HG03457 (cell line): ENCODE data around the gene THAP5.

Source experiments
- ATAC-seq: cut with Tn5 transposase; IDR thresholded peaks from one replicate; pipeline ENCODE4 v1.9.1; 2021; ENCODE audit warnings: moderate number of reproducible peaks; ENCODE audit not compliant: unreplicated experiment

The THAP5 gene, protein sequence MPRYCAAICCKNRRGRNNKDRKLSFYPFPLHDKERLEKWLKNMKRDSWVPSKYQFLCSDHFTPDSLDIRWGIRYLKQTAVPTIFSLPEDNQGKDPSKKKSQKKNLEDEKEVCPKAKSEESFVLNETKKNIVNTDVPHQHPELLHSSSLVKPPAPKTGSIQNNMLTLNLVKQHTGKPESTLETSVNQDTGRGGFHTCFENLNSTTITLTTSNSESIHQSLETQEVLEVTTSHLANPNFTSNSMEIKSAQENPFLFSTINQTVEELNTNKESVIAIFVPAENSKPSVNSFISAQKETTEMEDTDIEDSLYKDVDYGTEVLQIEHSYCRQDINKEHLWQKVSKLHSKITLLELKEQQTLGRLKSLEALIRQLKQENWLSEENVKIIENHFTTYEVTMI

DNA sequence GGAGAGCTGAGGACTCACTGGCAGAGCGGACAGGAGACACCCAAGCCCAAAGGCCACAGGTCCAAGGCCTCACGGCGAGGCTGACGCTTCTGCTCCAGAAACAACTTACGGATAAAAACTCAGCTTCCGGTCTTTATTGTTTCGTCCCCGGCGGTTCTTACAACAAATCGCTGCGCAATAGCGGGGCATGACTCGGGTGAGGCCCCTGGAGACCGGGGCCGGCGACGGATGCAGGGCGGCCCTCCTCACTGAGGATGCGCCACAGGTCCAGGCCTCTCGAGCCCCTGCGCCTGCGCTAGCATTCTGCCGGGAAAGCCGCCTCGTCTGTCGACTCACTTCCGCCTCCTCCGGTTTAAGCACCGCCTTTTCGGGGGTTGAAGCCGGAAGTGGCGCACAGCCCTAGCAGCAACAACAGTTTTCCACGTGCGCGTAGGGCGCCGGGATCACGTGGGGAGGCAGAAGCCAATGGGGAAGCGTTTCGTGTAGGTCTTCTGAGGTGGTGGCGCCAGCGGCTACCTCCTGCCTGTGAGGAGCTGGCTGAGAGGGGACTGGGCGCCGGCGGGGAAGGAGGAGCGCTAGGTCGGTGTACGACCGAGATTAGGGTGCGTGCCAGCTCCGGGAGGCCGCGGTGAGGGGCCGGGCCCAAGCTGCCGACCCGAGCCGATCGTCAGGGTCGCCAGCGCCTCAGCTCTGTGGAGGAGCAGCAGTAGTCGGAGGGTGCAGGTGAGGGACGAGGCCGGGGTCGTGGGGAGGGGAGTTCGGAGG, at the start of gene THAP5, which contains the start of gene DNAJB9:
Gene THAP5, minus strand, starts transcription at position 326 of the 765 bp plus-strand sequence. Its CDS starts 137 bp downstream, at position 189.
Gene DNAJB9, plus strand, starts transcription at position 494 of the 765 bp plus-strand sequence. CDS start 1,853 bp downstream, outside the sequence.
- ATAC-seq: peak; percentile 98

DNA sequence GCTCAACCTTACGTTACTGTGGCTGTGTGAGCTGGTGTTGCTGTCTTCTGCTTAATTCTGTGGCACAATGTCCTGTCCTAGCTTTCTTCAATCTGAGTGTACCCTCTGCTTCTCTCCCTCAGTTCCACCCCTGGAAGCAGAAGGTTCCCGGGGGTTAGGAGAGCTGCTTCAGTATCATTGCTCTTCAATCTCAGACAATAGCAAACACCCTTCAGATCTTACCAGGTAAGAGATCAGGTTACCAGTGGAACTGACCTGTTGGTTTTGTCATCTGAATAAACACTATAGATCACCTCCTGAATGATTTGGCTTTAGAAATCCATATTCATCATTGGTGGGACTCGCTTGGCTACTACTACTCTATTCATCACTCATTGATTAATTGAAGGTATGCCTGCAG, 48.5 kb upstream of the THAP5 start:
- no peak for ATAC-seq

DNA sequence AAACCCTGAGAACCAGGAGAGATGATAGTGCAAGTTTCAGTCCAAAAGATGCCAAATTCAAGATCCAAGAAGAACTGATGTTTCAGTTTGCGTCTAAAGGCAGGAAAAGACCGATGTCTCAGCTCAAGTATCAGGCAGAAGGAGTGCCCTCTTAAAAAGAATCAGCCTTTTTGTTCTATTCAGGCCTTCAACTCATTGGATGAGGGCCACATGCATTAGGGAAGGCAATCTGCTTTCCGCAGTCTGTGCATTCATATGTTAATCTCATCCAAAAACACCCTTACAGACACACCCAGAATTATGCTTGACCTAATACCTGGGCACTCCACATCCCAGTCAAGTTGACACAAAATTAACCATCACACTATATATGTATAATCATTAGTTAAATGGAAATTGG, 45.4 kb upstream of the THAP5 start:
- no peak for ATAC-seq

DNA sequence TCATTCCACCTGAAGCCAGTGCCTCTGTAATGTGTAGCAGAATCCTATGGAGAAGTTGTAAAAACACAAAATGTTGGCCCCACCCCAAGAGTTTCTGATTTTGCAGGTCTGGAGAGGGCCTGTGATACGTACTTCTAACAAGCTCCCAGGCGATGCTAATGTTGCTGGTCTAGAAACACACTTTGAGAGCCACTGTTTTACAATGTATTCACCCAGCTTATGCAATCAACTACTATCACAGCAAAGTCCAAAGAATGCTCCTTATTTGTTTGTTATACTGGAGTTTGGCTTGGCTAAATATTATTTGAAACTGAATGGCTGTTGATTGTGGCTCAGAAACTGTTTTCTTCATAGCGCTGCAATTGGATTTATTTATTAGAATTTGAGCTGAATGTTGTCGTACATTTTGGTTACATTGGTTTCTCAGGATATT, 44.5 kb upstream of the THAP5 start:
- ATAC-seq: no peak

DNA sequence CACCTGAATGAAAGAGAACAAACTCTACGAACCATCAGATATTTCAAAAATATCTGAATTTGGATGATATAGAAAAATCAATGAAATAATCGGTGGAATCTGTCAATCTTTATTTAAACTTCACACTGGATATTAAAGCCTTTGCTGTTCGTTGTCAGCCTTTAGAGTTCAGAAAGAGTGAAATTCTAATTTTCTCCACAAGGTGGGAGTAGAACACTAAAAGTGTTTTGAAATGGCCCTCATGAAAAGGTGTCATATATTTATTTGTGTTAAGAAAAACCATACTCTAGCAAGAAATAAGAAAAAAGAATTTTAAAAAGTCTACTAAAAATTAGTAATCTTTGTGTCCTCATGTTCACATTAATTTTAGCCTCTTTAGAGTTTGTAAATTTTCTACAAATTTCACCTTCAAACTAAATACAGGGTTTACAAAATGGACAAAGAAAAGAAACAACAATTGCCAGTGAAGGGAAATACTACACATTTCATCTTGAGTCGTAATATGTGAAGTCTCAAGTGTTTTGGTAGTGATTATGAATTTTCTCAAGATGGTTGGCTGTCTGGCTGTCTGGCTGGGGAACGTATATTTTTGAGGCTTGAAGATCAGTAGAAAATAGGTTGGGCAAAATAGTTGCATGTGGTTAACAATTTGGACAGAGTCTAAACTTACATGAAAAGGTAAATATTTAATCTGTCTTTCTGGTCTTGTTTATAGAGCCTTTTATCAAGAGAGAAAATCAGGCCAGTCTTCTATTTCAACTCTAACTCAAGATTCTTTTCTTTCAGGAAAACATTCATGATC, 43.8 kb upstream of the THAP5 start:
- peak; percentile 72 for ATAC-seq

DNA sequence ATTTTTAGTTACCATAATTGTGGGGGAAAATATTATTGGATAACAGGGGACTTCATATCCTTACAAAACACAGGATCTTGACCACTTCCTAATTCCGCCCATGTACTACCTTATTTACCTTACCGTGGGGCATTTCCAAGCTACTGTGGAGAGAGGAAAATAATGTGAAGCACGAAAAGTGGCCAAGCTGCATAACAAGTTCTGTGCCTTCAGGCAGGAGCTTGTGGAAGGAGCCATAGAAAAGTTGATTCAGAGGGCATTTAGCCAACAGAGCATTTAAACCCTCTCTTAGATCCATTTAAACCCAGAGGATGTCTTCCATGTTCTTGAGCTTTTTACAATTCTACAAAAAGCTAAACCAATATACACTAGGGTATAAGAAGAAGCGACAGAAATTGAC, 41.8 kb upstream of the THAP5 start:
- no peak for ATAC-seq

DNA sequence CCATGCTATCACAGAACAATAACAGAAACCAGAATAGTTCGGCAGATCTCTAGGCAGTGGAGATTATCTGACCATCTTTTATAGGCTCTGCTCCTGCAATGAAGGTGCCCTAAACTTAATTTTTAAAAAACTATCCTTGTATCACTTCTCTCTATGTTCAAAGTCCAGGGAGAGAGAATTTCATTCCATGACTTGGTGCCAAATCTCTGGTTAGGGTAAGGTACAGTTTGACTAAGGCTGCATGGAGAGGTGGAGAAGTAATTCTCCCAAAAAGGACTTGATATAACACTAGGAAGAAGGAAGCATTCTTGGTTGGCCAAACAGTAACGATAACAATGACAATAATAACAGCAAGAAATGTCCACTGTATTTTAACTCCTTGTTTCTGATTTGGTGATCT, 40.1 kb upstream of the THAP5 start:
- ATAC-seq: no peak

DNA sequence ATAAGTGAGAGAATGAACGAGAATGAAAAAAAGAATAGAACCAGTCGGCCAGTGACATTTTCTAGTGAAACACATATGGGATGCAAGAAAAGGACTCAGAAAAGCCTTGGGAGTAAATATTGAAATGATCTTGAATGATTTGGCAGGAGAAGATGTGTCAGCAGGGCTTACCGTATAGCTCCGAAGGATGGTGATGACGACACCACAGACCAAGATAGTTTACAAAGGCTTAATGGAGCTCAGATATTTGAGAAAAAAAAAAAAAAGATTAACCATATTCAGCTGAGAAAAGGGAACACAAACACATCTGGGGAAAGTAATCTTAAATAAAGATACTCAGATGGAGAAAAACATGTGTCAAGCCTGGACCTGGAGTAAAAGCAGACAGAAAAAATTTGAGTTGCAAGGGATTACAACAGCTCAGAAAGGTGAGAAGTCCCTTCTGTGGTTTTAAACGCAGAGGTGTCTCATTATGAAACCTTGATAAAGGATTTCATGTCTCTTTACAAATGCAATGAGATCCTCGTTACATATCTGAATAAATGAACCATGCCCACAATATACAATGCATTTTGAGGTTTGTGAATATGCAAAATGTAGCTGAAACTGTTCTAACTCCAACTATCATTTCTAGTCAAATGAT, 36.2 kb upstream of the THAP5 start:
- no peak for ATAC-seq

DNA sequence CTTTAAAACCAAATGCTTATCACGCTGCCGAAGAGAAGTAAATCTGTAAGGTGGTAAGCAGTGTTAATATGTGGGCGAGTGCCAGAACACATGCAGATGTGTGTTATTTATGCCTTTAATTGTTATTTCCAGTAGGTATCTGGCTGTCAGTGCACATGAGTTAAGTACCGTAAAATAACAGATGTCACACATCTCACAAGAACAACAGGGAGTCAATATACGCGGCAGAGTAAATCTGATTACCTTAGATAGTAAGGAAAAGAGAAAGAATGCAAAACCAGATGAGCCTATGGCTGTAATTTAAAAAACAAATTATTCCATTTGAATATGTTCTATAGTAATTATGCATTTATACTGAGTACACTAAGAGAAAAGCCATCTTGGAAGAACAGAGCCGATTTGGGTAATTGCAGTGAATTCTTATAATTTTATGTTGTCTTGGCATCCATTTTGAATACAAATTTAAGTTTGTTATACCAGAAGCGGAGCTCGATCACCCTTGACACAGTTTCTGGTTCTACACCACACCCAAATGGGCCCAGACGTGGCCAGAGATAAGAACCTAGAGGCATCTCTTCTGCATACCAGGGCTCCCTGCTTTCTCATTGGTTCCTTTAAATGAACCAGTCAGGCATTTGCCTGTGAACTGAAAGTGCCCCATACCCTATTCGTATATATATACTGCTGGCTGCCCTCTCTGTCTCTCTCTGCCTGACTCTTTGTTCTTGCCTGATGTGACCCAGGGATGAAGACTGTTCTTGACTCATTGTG, 35.0 kb upstream of the THAP5 start:
- no peak for ATAC-seq

DNA sequence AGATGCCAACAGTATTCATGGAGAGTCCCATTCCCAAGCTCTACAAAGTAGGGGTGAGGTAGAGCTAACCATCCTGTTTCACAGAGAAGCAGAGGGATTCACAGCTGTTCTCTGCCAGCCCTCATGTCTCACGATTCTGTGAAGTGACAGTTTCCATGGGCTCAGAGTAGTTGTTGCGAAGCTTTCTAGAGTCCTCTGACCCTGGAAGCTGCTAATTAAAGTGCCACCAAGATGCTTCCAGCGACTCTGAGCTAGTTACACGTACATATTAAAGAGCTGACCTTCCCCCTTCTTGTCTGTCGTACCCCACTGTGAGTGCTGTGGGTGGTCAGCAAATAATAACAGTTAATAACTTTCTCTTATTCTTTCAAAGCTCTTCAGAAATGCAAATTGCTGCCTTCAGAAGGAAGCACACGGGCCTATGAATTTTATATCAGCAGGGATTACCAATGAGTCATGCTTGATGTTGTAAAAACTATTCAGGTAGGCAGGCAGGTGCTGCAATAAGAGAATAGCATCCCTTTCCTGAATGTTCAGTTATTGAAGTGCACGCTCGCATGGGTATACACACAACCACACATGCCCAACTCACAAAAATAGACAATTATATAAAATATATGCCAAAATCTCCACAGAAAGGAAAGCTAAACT, 34.3 kb upstream of the THAP5 start:
- ATAC-seq: no peak

DNA sequence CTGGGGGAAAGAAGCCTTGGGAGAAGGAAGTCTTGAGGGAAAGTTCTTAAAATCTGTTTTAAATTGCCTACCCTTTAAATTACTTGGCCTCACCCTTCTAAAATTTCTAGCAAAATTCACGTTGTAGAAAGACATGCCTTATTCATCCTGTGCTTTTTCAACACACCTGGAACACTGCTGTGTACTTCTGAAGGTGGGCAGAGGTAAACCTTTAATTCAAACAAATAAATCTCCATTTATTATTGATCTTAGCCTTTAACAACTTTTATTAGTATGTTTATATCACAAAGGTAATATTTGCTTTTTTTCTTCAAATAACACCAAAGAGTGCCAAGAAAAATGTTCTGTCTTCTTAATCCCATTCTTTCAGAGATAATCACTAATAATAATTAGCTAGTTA, 30.9 kb upstream of the THAP5 start:
- ATAC-seq: no peak

DNA sequence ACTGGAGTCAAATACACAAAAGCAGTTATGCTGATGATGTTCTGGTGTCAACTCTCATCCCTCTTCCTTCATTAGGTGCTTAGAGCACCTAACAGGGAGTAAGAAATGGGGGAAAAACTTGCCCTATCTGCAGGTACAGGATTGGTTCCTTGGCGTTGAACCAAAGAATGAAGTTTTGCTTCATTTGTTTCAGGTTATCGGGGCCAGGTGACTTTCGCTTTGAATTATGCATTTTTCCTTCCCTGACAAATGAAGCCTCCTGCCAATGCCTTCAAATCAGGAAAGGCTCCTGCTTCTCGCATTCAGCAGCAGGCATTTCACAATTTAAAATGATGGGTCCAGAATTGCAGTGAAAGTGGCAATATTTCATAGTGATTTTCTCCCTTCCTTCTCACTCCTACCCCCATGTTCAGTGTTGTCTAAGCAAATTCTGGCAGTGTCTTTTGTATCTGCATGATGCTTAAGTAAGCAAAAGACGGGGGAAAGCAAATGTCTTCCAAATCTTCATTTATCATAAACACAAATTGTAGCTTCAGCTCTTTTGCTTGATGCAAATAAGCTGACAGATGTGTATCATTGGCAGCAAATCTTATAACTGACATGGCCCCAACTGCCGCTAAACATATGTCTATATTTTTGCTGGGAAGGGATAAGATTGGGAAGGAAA, 29.5 kb upstream of the THAP5 start:
- no peak for ATAC-seq

DNA sequence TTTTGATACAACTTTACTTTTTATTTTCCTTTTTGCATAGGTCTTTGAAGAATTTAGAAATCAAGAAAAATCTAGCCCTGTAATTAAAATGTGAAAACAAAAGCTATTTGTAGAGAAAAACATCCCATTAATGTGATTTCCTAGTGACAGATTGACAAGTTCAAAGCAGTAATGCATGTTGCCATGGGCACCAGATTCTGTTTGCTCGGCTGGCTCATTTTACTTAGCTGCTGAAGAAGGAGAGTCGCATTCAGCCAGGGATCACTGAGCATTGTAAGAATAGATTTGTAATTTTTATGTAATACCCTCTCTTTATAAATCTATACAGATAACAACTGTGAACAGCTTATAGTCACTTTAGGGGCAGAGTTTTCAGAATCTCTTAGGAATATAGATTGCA, 28.6 kb upstream of the THAP5 start:
- ATAC-seq: no peak

DNA sequence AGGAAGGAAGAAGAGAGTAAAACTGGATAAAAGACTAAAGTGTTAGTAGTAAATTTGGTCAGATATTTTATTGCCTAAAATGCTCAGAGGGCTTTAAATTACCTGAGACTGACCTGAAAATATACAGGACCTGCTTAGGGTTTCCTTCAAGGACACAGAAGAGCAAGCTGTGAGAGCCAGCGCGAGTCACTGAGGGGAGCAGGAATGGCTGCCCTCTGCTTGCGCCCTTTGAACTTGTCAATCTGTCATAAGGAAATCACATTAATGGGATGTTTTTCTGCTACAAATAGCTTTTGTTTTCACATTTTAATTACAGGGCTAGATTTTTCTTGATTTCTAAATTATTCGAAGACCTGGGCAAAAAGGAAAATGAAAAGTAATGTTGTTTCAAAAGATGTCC, 27.1 kb upstream of the THAP5 start:
- no peak for ATAC-seq

DNA sequence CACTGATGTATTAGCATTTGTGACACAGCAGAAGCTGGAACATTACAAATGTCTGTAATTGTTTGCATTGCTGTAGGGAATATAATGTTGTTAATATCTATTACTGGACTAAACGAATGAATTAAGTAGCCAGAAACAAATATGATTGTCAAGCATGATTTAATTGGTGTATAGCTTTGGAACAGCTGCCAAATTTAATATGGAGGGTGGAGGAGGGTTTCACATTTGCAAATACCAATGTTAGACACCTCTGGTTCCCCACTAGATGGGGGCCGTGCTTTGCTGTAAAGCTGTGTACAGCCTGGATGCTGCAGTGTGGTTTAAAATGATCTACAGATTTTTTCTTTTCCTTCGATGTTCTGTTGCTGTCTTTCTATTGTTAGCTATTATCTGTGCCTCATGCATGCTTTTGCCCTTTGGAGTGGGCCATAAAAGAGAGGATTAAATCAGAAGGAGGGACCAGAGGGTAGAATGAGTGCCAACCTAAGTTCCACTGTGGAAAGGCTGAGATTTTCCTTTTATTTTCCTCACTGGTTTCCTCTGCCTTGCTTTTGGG, 23.2 kb upstream of the THAP5 start:
- no peak for ATAC-seq

DNA sequence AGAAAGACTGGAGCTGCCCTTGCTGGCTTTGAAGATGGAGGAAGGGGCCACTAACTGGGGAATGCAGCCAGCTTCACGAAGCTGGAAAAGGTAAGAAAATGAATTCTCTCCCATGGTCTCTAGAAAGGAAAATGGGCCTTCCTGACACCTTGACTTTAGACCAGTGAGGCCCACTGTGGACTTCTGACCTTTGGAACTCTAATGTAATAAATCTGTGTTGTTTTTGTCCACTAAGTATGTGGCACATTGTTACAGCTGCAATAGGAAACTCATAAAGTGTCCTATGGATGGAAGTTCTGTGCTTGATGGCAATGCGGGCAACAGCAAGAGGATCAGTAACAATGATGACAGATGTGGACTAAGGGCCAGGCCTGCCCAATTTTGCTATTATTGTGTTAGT, 21.1 kb upstream of the THAP5 start:
- ATAC-seq: no peak

DNA sequence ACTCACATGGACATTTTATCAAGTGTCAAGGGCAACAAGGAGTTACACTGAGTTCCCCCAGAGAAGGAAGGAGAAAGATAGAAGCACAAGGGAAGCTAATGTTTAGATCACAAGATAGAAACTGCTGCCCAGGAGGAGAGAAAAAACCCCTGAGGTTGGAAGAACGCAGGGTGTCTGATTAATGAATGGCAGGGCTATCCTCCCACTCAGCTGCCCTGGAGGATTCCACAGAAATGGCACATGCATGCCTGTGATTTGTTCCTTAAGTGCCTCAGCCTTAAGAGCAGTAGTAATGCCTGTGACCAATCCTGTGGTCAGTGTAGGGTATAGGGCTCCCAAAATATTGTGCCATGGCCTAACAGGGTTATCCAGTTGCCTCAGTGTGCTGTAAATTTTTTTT, 20.4 kb upstream of the THAP5 start:
- peak; percentile 57 for ATAC-seq

DNA sequence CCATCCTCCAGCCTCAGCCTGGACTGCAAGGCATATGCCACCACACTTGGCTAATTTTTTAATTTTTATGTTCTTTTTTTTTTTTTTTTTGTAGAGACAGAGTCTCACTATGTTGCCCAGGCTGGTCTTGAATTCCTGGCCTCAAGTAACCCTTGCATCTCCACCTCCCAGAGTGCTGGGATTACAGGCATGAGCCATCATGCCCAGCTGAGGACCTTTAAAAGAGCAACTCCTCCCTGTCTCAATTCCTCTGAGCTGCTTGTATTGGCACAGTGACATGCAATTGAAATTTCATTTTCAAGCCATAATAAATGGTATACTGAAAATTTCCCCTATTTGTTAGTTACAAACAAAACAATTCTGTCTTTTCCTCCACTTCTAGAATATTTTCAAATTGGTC, 19.7 kb upstream of the THAP5 start:
- no peak for ATAC-seq

DNA sequence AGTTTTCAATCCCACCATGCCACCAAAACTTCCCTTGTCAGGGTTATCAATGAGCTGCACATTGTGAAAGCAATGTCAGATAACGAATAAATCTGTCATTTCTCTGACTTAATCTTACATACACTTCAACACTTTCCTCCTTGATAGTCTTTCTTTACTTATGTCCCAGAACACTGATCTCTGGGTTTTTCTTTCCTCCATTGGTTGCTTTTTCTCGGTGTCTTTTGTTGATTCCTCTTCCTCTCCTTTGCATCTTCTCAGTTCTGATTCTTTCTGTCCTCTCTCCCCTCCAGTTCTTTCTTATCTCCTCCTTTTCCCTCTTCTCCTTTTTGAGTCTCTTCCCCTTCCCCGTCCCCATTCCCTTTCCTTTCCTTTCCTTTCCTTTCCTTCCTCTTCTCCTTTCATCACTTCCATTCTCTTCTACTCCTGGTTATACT, 16.8 kb upstream of the THAP5 start:
- ATAC-seq: no peak
